HepG2 (cell line): ENCODE results near the gene PRXL2B. TPM values are rescaled to one million over a fixed set of nuclear protein-coding genes. Genes with fewer than 3 reads are reported as not detected.

ENCODE experiments used
- ATM ChIP-seq: fragments of 450-650 bp; IDR thresholded peaks from 2 replicates; pipeline ENCODE4 v1.7.1; 2017; ENCODE audit warnings: mild to moderate bottlenecking, borderline replicate concordance
- DMAP1 ChIP-seq: IDR thresholded peaks from 2 replicates; pipeline ENCODE4 v1.6.1; 2016
- ELF4 ChIP-seq: sonication (generic); formaldehyde crosslinking; IDR thresholded peaks from 2 replicates; pipeline ENCODE4 v1.5.0; 2020; ENCODE audit warnings: missing genetic modification reagents, mild to moderate bottlenecking, moderate library complexity, borderline replicate concordance
- ETV6 ChIP-seq: sonication (generic); formaldehyde crosslinking; conservative IDR thresholded peaks from 2 replicates; pipeline ENCODE4 v1.4.0; 2020; ENCODE audit warnings: missing genetic modification reagents
- GFI1 ChIP-seq: sonication (generic); formaldehyde crosslinking; IDR thresholded peaks from 2 replicates; pipeline ENCODE4 v1.5.0; 2020; ENCODE audit warnings: missing genetic modification reagents, mild to moderate bottlenecking, borderline replicate concordance
- HIVEP1 ChIP-seq: sonication (generic); formaldehyde crosslinking; IDR thresholded peaks from 2 replicates; pipeline ENCODE4 v1.4.0; 2020; ENCODE audit warnings: mild to moderate bottlenecking, missing genetic modification reagents
- NFE2 ChIP-seq: sonication (generic); formaldehyde crosslinking; IDR thresholded peaks from 2 replicates; pipeline ENCODE4 v1.4.0; 2020; ENCODE audit warnings: missing genetic modification reagents
- NFYC ChIP-seq: IDR thresholded peaks from 2 replicates; pipeline ENCODE4 v1.6.1; 2016; ENCODE audit warnings: missing genetic modification reagents, missing compliant biosample characterization
- SAP130 ChIP-seq: IDR thresholded peaks from 2 replicates; pipeline ENCODE4 v1.6.1; 2016; ENCODE audit warnings: low read depth
- SIX4 ChIP-seq: sonication (generic); formaldehyde crosslinking; IDR thresholded peaks from 2 replicates; pipeline ENCODE4 v1.4.0; 2020; ENCODE audit warnings: missing genetic modification reagents
- ZFP1 ChIP-seq: IDR thresholded peaks from 2 replicates; pipeline ENCODE4 v1.6.1; 2016
- ZNF160 ChIP-seq: sonication (generic); formaldehyde crosslinking; IDR thresholded peaks from 2 replicates; pipeline ENCODE4 v1.8.0; 2022; ENCODE audit warnings: mild to moderate bottlenecking, inconsistent platforms, missing genetic modification reagents
- ZNF235 ChIP-seq: sonication (generic); formaldehyde crosslinking; IDR thresholded peaks from 2 replicates; pipeline ENCODE4 v1.8.1; 2023; ENCODE audit warnings: mild to moderate bottlenecking, missing genetic modification reagents, borderline replicate concordance
- ZNF292 ChIP-seq: sonication (generic); formaldehyde crosslinking; IDR thresholded peaks from 2 replicates; pipeline ENCODE4 v1.8.1; 2022; ENCODE audit warnings: mild to moderate bottlenecking, low read depth, missing genetic modification reagents, borderline replicate concordance
- ZNF367 ChIP-seq: sonication (generic); formaldehyde crosslinking; IDR thresholded peaks from 2 replicates; pipeline ENCODE4 v1.4.0; 2020; ENCODE audit warnings: missing genetic modification reagents, borderline replicate concordance
- ZNF598 ChIP-seq: sonication (generic); formaldehyde crosslinking; IDR thresholded peaks from 2 replicates; pipeline ENCODE4 v1.5.1; 2020; ENCODE audit warnings: mild to moderate bottlenecking, missing genetic modification reagents, borderline replicate concordance
- ZNF652 ChIP-seq: IDR thresholded peaks from 2 replicates; pipeline ENCODE4 v1.6.1; 2016; ENCODE audit warnings: low read depth, borderline replicate concordance
- ZNF772 ChIP-seq: sonication (generic); formaldehyde crosslinking; IDR thresholded peaks from 2 replicates; pipeline ENCODE4 v1.5.0; 2020; ENCODE audit warnings: mild to moderate bottlenecking, missing genetic modification reagents
- polyA plus RNA-seq, 8 experiments: library from polyadenylated mRNA; depleted of rRNA in 3 of 8; stranded (reverse) in 7 of 8; unstranded in 1 of 8; fragments of >200 nt; fragmentation: Illumina TruSeq in 4 of 8; extraction: Trizol in 4 of 8; gene quantifications; 2 replicates each; pipeline versions ENCODE4 v1.2.1 to v1.2.3, GENCODE V29; 2011 to 2016; ENCODE audit warnings: low read depth in 4 of 8, missing spikeins in 1 of 8, mixed read lengths in 1 of 8; ENCODE audit not compliant: insufficient read depth in 1 of 8
- total RNA-seq, 5 experiments: library from RNA; depleted of rRNA; stranded (reverse); fragments of >200 nt; fragmentation: Illumina TruSeq; extraction: Trizol; gene quantifications; 2 replicates each; pipeline ENCODE4 v1.2.3, GENCODE V29; 2016; ENCODE audit warnings: low read depth in 1 of 5
- TF ChIP-seq, protein P1 (sequence below): sonication (generic); formaldehyde crosslinking; IDR thresholded peaks from 2 replicates; pipeline ENCODE4 v1.4.0; 2020; ENCODE audit warnings: missing genetic modification reagents, mild to moderate bottlenecking, borderline replicate concordance
- TF ChIP-seq, protein P2 (sequence below), 2 experiments: sonication (generic) in 1 of 2; formaldehyde crosslinking in 1 of 2; IDR thresholded peaks; 2 replicates each; pipeline versions ENCODE4 v1.4.0 to v1.6.1; 2016 to 2020; ENCODE audit warnings: borderline replicate concordance in 1 of 2, low read depth in 1 of 2, mild to moderate bottlenecking in 1 of 2, missing genetic modification reagents in 1 of 2
- TF ChIP-seq, protein P3 (sequence below): sonication (generic); formaldehyde crosslinking; IDR thresholded peaks from 2 replicates; pipeline ENCODE4 v1.5.0; 2020; ENCODE audit warnings: missing genetic modification reagents, mild to moderate bottlenecking, borderline replicate concordance
- TF ChIP-seq, protein P4 (sequence below): sonication (generic); formaldehyde crosslinking; IDR thresholded peaks from 2 replicates; pipeline ENCODE4 v1.8.0; 2022; ENCODE audit warnings: mild to moderate bottlenecking, missing genetic modification reagents, moderate library complexity

Gene PRXL2B
- total and polyA plus RNA-seq, 2 of the 13 experiments (the other 11 are each of a cell fraction or from before 2014, with no cell fraction given), result 16.8 to 22.1 TPM

DNA sequence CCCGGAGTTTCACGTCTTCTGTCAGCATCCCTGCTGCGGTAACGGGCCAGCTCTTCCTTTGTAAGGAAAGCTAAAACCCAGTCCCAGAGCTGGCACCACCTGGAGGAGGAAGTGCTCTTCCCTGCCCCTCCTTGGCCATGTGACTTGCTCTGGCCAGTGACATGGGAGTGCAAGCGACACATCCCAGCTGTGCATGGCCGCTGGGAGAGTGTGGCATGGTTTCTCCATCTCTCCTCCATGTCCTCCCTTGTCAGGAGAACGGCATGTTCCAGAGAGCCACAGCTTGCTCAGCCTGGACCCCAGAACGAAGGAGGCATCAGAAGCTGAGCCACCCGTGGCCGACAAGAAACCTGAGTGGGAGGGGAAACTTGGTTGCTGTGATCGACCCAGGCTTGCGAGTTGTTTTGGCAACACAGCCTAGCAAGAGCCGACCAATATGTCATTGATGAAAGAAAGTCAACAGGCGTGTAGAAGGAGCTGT is 2.7 kb upstream of the PRXL2B start (continued):
- TF ChIP-seq, protein P1, sequence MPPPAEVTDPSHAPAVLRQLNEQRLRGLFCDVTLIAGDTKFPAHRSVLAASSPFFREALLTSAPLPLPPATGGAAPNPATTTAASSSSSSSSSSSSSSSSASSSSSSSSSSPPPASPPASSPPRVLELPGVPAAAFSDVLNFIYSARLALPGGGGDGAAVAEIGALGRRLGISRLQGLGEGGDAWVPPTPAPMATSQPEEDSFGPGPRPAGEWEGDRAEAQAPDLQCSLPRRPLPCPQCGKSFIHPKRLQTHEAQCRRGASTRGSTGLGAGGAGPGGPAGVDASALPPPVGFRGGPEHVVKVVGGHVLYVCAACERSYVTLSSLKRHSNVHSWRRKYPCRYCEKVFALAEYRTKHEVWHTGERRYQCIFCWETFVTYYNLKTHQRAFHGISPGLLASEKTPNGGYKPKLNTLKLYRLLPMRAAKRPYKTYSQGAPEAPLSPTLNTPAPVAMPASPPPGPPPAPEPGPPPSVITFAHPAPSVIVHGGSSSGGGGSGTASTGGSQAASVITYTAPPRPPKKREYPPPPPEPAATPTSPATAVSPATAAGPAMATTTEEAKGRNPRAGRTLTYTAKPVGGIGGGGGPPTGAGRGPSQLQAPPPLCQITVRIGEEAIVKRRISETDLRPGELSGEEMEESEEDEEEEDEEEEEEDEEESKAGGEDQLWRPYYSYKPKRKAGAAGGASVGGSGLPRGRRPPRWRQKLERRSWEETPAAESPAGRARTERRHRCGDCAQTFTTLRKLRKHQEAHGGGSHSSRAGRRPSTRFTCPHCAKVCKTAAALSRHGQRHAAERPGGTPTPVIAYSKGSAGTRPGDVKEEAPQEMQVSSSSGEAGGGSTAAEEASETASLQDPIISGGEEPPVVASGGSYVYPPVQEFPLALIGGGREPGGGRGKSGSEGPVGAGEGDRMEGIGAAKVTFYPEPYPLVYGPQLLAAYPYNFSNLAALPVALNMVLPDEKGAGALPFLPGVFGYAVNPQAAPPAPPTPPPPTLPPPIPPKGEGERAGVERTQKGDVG (CRISPR knock-in tag), result 0 out of 2 replicates have a peak, but pooled peaks have one; percentile 35
- TF ChIP-seq GFI1 (CRISPR knock-in tag) (no peak), ZNF367 (CRISPR knock-in tag) (no peak), ZFP1 (CRISPR knock-in tag) (no peak), ZNF292 (CRISPR knock-in tag) (no peak), ZNF772 (CRISPR knock-in tag) (no peak), NFE2 (CRISPR knock-in tag) (no peak), ZNF235 (CRISPR knock-in tag) (no peak), ELF4 (CRISPR knock-in tag) (no peak), NFYC (peak; percentile 69), ETV6 (CRISPR knock-in tag) (no peak), SIX4 (CRISPR knock-in tag) (no peak), SAP130 (CRISPR knock-in tag) (no peak), ZNF598 (CRISPR knock-in tag) (no peak), HIVEP1 (no peak), ATM (no peak), ZNF160 (no peak), ZNF652 (CRISPR knock-in tag) (no peak), DMAP1 (CRISPR knock-in tag) (no peak)
- TF ChIP-seq, protein P2, sequence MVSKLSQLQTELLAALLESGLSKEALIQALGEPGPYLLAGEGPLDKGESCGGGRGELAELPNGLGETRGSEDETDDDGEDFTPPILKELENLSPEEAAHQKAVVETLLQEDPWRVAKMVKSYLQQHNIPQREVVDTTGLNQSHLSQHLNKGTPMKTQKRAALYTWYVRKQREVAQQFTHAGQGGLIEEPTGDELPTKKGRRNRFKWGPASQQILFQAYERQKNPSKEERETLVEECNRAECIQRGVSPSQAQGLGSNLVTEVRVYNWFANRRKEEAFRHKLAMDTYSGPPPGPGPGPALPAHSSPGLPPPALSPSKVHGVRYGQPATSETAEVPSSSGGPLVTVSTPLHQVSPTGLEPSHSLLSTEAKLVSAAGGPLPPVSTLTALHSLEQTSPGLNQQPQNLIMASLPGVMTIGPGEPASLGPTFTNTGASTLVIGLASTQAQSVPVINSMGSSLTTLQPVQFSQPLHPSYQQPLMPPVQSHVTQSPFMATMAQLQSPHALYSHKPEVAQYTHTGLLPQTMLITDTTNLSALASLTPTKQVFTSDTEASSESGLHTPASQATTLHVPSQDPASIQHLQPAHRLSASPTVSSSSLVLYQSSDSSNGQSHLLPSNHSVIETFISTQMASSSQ (IDR thresholded peaks at IDR 0.05; ENCODE audit: low read depth), result no peak
- TF ChIP-seq, protein P2 (CRISPR knock-in tag; IDR thresholded peaks at IDR 0.05; ENCODE audit: borderline replicate concordance), result no peak
- TF ChIP-seq, protein P3, sequence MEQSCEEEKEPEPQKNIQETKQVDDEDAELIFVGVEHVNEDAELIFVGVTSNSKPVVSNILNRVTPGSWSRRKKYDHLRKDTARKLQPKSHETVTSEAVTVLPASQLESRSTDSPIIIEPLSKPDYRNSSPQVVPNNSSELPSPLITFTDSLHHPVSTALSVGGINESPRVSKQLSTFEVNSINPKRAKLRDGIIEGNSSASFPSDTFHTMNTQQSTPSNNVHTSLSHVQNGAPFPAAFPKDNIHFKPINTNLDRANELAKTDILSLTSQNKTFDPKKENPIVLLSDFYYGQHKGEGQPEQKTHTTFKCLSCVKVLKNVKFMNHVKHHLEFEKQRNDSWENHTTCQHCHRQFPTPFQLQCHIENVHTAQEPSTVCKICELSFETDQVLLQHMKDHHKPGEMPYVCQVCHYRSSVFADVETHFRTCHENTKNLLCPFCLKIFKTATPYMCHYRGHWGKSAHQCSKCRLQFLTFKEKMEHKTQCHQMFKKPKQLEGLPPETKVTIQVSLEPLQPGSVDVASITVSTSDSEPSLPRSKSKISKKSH, result 0 out of 2 replicates have a peak, but pooled peaks have one; percentile 60
- TF ChIP-seq, protein P4, sequence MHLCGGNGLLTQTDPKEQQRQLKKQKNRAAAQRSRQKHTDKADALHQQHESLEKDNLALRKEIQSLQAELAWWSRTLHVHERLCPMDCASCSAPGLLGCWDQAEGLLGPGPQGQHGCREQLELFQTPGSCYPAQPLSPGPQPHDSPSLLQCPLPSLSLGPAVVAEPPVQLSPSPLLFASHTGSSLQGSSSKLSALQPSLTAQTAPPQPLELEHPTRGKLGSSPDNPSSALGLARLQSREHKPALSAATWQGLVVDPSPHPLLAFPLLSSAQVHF (CRISPR knock-in tag), result no peak
